ENCODE measurements around the gene CLMP.

Gene CLMP

GRCh38 chr11:123054301-123055065 lies 140.6 kb downstream of the CLMP start:
- peak; percentile 72 for DNase-seq

GRCh38 chr11:123052901-123053721 lies 141.9 kb downstream of the CLMP start:
- DNase-seq: peak; percentile 20

- no peak for DNase-seq
Observed at GRCh38 chr11:123051634-123052033, 143.4 kb downstream of the CLMP start.

- DNase-seq: no peak
Observed at GRCh38 chr11:123051146-123051545, 143.9 kb downstream of the CLMP start.

GRCh38 chr11:123047947-123048293 lies 147.1 kb downstream of the CLMP start:
- no peak for DNase-seq

GRCh38 chr11:123047266-123047946 lies 147.6 kb downstream of the CLMP start:
- no peak for DNase-seq

- DNase-seq: no peak
Observed at GRCh38 chr11:123046473-123047259, 148.4 kb downstream of the CLMP start.

GRCh38 chr11:123045101-123045500 lies 149.9 kb downstream of the CLMP start:
- peak; percentile 23 for DNase-seq

- DNase-seq: peak; percentile 12
Observed at GRCh38 chr11:123041185-123041584, 153.9 kb downstream of the CLMP start.

GRCh38 chr11:123040111-123040432 lies 155.0 kb downstream of the CLMP start:
- no peak for DNase-seq

- no peak for DNase-seq
Observed at GRCh38 chr11:123035831-123036230, 159.2 kb downstream of the CLMP start.

GRCh38 chr11:123034597-123034996 lies 160.5 kb downstream of the CLMP start:
- DNase-seq: no peak

- no peak for DNase-seq
Observed at GRCh38 chr11:123033895-123034294, 161.2 kb downstream of the CLMP start.

- DNase-seq: no peak
Observed at GRCh38 chr11:123030517-123030916, 164.5 kb downstream of the CLMP start.

- peak; percentile 60 for DNase-seq
Observed at GRCh38 chr11:123020968-123021367, 174.1 kb downstream of the CLMP start.
